Stimulated activated CD4-positive, alpha-beta T cell treated with anti-CD3 and anti-CD28 coated beads, Interleukin-15, amount 100 ng/mL, for 1 hour (primary cell): ENCODE results near the gene EPHA4.

Experiments
- DNase-seq, 2 donors: peaks; one replicate each; pipeline ENCODE4 v3.0.0-alpha.2; 2020; ENCODE audit warnings: low read depth in 1 of 2, low spot score in 1 of 2

Gene EPHA4

GRCh38 chr2:221410487-221410886 lies 161.6 kb downstream of the EPHA4 start:
- DNase-seq = no peak

DNA sequence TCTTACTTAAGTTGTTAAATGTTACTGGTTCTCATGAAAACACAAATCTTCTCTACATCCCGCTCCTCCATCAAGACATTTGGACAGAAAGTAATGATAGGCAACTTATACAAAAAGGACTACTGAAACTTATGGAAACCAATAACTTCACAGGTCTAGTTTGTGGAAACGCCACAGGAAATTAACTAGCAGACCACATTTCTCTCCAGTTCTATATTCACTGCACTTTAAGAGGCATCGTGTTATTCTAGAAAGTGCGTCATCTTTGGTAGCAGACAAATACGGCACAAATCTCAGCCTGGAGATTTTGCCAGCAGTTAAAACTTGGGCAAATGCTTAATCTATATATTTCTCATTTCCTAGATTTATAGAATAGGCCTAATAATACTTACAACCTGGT lies 164.3 kb downstream of the EPHA4 start:
- no peak for DNase-seq

DNA sequence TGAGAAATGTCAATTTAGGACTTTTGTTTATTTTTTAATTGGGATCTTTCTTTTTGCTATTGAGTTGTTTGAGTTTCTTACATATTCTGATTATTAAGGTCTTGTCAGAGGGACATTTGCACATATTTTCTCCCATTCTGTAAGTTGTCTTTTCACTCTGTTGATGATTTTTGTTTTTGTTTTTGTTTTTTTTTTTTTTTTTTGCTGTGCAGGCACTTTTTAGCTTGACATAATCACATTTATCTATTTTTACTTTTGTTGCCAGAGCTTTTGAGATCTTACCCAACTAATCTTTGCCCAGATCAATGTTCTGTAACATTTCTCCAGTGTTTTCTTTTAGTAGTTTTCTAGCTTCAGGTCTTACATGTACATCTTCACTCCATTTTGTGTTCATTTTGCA lies 166.6 kb downstream of the EPHA4 start:
- no peak for DNase-seq

GRCh38 chr2:221402072-221402471 lies 170.0 kb downstream of the EPHA4 start:
- no peak for DNase-seq

- DNase-seq = no peak
These were observed 171.7 kb downstream of the EPHA4 start for GRCh38 chr2:221400411-221400810.

- DNase-seq = no peak
These were observed 172.9 kb downstream of the EPHA4 start for GRCh38 chr2:221399183-221399582.

- no peak for DNase-seq
These were observed 174.9 kb downstream of the EPHA4 start for GRCh38 chr2:221397187-221397586.

DNA sequence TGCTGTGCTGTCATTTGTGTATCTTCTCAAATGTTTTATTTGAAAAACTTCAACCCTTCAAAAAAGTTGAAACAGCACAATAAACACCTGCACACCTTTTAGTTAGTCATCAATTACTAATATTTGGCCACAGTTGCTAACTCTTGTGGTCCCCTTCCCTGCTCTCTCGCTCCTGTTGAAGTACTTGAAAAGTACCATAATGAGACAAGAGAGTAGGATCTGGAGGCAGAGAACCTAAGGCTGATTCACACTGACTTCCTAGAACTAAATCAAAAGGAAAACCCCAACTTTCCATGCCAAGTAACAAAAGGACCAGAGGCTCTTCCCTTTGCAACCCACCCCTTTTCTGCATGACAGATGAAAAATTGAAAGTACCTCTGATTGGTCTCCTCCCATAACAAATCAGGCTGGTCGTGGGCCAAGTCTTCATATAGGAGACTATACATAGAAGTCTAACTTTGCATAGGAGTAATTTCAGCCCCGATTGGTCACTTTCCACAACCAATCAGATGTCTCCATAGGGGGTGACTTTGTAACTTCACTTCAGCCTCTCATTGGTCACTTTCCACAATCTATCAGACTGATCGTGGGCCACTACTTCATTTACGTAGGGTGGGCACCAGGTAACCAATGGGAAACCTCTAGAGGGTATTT lies 179.7 kb downstream of the EPHA4 start:
- no peak for DNase-seq

DNA sequence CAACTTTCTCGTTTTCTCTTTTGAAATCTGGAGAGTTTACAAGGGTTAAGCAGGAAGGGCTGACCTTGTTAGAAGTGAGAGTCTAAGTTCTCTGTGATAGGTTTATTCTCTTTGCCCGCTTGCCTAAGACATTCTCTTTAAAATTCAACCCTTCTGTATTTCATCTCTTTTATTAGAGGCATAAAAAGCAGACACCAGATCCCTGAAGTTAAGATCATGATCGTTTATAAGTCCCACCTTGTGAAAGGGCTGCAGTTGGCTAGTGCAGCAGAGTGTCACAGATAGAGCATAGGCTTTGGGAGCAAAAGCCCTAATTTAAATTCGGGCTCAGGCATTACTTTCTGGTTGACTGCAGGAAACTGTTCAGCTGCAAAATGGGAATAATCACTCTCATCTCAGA lies 181.2 kb downstream of the EPHA4 start:
- DNase-seq = no peak

DNA sequence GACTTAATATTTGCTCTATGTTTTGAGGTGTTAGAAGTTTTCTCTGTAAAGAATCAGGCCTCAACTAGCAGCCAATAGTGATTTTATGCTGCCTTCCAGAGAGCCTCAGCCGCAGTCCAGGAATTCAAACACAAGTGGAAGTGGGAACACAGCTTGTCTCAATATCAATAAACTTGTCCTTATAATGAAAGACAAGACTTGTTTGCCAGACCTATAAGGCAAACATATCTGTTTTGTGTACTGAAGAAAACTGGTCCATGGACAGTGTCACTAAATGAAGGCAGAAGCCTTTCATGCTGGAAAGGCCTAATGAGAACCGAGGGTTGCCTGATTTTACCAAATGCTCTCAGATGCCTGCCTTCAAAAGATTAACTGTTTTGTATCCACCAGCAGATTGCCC lies 182.2 kb downstream of the EPHA4 start:
- DNase-seq = no peak

DNA sequence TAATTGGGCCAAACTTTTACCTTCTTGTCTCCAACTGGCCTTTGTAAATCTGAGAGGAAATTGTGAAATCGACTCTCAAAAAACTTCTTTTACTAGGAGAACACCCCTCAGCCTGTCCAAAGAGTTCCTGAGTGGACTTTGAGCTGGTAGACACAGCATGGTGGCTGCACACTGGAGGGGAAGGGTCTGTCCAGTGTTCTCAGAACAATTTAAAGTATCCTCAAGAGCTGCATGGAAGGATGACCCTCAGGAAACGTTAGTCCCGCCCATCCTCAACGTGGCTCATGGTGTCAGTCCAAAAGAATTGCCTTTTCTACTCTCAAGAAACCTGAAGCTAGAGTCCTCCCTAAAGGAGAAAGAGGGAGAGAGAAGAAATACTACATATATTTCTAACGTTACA lies 182.7 kb downstream of the EPHA4 start:
- no peak for DNase-seq

- no peak for DNase-seq
These were observed 183.2 kb downstream of the EPHA4 start for GRCh38 chr2:221388891-221389290.

DNA sequence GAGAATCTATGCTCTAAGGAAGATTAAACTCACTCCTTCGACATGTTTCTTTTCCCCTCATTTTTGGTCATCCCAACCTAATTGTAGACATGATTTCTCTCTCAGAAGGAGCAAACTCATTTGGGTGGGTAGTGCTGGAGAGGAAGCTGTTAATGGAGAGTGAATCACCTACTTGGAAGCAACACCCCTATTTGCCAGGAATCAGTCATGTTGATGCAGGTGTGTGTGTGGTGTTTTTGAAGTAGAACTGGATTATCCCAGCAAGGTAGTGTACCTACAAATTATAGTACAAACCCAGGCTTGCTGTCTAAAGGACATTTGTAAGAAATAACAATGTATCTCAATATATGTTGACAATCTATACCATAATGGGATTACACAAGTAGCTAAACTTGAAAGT lies 186.4 kb downstream of the EPHA4 start:
- no peak for DNase-seq

DNA sequence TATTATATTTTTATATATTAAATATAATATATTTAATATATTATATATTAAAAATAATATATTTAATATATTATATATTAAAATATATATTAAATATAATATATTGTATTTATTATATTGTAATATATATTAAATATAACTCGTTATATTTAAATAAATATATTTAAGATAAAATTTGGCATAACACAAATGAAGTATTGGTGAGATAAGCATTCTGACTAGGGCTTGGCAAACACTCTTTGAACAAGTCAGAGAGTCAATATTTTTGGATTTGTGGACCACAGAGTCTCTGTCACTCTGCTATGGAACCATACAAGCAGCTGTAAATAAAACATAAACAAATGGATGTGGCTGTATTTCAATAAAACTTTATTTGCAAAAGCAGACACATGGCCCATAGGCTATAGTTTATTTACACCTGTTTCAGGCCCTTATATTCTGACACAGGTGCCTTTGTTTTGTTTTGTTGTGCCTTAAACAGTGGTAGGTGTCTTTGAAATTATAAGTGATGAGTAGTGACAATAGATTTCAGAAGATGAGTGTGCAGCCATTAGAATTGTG lies 190.1 kb downstream of the EPHA4 start:
- DNase-seq = no peak

DNA sequence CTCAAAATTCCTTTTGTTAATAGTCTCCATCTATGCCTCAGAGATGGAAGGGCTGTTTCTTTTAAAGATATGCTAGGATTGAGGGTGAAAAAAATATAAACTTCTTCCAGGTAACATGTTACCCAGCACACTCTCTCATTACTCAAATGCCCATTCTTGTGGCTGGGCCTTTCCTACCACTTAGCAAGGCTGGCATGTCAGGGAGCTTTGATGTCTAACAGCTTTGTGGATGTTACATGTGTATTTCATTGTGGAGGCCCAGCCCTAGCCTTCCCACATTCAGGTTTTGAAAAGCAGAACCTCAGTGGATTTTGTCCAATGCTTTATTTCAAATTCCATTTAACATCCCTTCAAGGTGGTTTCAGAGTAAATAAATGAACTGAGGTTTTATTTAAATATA lies 191.4 kb downstream of the EPHA4 start:
- DNase-seq = no peak

DNA sequence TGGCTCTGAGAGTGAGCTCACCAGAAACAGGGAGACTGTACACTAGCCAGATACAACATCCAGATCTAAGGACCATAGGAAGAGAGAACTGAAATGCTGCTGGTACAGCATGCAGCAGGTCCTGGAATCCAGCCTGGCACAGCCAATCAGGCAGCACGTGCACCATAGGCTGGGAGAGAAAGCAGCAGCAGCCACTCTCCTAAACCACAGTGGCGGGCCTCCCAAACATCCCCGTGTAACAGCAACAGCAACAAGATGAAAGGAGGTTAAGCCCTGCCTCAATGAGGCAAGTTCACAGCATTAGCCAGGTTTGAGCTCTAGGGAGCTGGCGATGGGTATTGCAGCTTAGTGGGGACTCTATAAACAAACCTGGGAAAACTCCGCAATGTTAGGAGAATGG lies 192.0 kb downstream of the EPHA4 start:
- no peak for DNase-seq

- DNase-seq = no peak
These were observed 194.5 kb downstream of the EPHA4 start for GRCh38 chr2:221377597-221377996.

- no peak for DNase-seq
These were observed 195.0 kb downstream of the EPHA4 start for GRCh38 chr2:221377066-221377465.

- no peak for DNase-seq
These were observed 197.9 kb downstream of the EPHA4 start for GRCh38 chr2:221374234-221374633.

GRCh38 chr2:221372907-221373306 lies 199.2 kb downstream of the EPHA4 start:
- DNase-seq = no peak

DNA sequence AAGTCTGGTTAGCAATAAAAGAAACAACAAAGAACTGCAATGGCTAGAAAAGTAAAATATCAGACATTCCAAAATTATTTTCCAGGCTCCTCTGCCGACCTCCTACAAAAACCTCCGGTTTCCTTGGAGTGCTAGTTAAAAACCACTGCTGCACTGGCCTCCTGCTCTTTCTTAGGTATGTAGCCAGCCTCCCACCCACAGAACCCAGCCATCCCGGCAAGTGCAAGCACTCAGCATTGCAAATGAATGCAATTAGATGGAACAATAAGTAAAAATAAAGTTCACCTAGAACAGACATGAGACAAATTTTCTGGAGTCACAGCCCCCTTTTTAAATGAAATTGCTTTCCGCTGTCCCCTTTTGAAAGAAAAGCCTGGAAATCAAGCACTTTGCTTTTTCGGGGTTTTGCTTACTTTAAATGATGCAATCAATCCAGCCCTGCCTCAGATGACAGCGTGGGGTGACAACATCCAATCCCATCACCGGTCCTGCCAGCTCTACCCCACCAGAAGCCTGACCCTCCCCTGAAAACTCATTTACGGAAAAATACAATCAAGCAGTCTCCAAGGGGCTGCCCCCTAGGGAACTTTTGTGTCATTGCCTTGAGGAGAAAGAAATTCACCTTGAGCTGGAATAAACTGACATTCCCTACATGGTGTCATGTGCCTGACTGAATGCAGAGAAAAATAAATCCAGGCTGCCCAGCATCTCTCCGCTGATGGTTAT lies 199.8 kb downstream of the EPHA4 start:
- DNase-seq = no peak

- no peak for DNase-seq
These were observed 200.8 kb downstream of the EPHA4 start for GRCh38 chr2:221371347-221371746.

DNA sequence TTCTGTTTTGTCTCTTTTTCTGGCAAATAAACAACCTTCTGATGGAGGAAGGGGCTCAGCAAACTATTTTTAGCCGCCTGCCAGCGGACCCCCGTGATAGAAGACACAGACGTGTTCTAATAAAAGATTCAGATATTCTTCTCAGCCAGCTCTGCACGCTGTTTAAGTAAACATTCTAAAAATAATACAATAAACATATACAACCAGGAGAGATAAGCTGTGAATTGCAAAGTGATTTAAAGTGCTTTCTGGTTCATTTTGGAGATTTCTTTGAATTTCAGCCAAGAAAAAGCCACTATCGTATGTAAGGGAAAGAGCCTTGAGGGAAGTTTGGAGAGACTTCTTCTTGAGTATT lies 201.3 kb downstream of the EPHA4 start:
- DNase-seq = no peak
